GM12875 (cell line): ENCODE data around the gene SCUBE1.

Experiments used
- H3K4me3 ChIP-seq: one replicate; pipeline ENCODE4 v1.5.1; 2011; ENCODE audit warnings: low read depth, low read length, control low read depth
- TF ChIP-seq, protein P1 (sequence below): IDR thresholded peaks from 2 replicates; pipeline ENCODE4 v1.5.1; 2011; ENCODE audit warnings: low read depth, mild to moderate bottlenecking, control low read depth, inconsistent platforms, low read length, moderate library complexity, borderline replicate concordance; ENCODE audit not compliant: insufficient read depth

Gene SCUBE1

DNA sequence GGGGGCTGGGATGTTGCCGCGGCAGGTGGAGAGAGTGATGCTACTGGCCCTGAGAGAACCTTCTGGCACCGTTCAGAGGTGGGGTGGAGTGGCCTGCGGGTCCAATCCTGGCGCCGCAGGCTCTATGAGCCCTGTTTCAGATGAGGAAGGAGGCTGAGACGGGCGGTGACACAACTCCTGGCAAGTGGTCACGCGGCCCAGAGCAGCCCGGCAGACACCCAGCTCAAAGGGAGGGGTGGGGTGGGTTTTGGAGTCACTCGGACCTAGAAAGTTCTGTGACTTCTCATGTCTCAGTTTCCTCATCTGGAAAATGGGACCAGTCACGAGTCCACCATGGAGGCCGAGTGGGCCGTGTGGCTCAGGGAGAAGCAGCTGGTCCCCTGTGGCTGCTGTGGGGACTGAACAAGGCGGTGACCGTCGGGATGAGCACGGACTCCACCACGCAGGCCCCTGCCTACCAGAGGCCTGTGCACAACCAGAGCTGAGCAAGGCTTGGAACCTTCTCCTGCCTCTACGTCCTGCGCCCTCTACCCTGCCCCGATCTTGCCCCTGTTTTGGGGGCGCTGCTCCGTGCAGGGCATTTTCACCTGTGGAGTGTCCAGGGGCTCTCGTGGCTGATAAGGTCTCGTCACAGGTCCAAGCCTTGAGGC, 188.2 kb downstream of the SCUBE1 start:
- no peak overlapping the region for H3K4me3 ChIP-seq
- TF ChIP-seq, protein P1, sequence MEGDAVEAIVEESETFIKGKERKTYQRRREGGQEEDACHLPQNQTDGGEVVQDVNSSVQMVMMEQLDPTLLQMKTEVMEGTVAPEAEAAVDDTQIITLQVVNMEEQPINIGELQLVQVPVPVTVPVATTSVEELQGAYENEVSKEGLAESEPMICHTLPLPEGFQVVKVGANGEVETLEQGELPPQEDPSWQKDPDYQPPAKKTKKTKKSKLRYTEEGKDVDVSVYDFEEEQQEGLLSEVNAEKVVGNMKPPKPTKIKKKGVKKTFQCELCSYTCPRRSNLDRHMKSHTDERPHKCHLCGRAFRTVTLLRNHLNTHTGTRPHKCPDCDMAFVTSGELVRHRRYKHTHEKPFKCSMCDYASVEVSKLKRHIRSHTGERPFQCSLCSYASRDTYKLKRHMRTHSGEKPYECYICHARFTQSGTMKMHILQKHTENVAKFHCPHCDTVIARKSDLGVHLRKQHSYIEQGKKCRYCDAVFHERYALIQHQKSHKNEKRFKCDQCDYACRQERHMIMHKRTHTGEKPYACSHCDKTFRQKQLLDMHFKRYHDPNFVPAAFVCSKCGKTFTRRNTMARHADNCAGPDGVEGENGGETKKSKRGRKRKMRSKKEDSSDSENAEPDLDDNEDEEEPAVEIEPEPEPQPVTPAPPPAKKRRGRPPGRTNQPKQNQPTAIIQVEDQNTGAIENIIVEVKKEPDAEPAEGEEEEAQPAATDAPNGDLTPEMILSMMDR = no peak

DNA sequence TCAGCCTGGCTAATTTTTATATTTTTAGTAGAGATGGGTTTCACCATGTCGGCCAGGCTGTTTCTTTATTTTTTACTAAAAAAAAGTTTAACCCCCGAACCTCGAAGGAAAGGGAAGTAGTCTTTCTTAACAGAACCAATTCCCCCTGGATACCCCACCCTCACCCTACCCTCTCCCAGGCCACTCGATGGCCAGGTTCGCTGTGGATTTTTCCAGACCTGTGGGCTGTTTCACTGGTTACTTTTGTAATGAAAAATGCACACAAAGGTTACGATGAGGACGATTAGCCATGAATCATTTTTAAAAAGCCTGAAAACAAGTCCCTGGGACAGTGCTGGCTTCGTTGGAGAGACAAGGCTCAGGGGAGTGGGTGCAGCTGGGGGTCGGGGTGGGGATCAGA, 189.3 kb downstream of the SCUBE1 start:
- TF ChIP-seq, protein P1 = no peak
- H3K4me3 ChIP-seq = no peak overlapping the region

DNA sequence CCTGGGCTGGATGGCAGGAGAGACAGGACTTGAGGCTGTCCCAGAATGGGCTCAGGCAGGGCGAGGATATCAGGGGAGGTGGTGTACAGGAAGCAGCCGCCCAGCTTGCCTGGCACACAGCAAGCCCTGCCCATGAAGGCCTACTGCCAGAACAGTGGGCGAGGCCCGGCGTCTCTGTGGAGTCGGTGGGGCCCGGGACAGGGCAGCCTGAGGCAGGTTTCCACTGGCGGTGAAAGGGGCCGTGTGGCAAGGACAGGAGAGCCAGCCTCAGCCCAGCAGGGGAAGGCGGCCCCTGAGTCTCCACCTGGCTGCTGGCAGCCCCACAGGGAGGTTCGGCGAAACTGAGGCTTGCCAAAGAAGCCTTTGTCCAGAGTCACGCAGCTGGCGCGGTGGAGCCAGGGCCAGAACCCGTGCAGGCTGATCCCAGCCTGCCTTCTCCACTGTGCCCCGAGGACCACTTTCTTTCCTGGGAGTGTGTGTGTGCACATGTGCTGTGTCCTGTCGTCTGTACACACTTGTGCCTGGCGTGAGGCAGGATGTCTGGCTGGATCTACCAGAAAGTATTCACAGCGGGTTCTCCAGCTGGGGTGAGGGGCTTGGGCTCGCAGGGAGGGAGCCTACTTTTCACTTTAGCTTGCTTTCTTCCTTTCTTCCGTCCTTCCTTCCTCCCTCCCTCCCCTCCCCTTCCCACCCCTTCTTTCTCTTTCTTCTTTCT, 190.7 kb downstream of the SCUBE1 start:
- TF ChIP-seq, protein P1 = no peak
- H3K4me3 ChIP-seq = peak overlapping the region; percentile 52

DNA sequence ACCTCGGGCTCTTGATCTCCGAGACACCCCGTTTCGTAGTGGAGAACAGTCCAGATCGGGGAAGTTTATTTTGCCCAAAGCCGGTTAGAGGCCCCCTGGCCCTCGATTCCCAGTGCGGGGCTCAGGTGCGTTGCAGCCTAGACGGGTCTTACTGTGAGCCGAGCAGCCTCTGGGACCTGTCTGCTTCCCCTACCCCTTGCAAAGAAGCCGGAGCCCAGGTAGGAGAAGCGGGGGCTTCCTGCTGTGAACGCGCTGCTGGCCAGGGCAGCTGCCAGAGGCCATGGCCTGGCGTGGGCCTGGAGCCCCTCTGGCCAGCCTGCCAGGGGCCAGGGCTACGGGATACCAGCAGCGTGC, 191.2 kb downstream of the SCUBE1 start:
- TF ChIP-seq, protein P1 = no peak
- H3K4me3 ChIP-seq = peak overlapping the region; percentile 52

DNA sequence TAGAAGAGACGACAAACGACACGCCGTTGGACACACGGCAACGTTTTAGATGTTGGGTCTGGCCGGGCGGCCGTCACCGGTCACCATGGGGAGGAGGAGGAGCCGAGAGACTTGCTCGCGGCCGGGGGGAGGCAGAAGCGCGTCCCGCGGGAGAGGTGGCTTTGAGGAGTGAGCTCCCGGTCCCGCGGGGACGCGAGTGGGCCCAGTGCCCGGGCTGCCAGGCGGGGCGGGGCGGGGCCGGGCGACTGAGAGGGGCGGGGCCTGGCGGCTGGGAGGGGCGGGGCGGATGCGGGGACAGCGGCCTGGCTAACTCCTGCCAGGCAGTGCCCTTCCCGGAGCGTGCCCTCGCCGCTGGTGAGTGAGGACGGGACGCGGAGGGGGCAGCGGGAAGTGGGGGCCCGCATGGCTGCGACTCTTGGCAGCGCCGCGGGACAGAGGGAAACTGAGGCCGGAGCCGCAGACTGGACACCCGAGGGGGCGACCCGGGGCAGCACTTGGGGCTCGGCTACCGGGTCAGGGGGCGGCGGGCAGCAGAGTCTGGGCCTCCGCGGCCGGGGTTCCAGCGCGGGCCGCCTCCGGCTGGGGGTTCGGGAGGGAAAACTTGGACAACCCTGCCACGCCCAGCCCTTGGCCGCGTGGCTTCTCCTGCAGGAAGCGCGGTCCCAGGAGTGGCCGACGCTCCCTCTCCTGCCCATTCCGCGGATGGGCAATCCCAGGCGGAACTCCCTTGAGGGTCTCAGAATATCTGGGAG, 191.7 kb downstream of the SCUBE1 start, which contains the start of gene TSPO:
Gene TSPO (plus strand): TSS at position 309 of the 752 bp plus-strand sequence. CDS start 7,680 bp downstream, outside the sequence.
- TF ChIP-seq, protein P1 = no peak
- peak within 1 kb of the TSS; percentile 52 for H3K4me3 ChIP-seq

DNA sequence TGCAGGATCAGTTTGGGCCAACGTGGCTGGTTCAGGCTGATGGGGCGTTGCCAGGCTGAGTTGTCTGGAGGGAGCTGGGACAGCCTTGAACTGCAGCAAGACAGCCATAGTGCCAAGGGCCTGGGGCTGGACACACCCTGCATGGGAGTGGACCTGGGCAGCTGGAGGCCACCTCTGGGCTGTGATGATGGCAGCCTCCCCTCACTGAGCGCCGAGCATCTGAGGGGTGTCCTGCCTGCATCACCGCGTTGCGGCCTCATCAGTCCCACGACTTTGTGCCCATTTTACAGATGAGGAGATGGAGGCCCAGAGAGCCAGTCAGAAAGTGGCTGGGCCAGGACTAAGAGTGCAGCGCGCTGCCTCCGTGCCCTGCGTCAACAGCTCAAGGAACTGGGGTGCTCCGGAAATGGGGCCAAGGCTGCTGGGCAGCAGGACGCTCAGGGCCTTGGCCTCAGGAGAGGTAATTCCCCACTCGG, 192.4 kb downstream of the SCUBE1 start:
- H3K4me3 ChIP-seq = peak overlapping the region; percentile 52
- TF ChIP-seq, protein P1 = no peak
